HEK293 (cell line): ENCODE results near the gene KARS1.

Experiments used
- HIC1 ChIP-seq: fragments of 450-650 bp; formaldehyde crosslinking; IDR thresholded peaks from 2 replicates; pipeline ENCODE4 v1.5.1; 2016; ENCODE audit warnings: missing biosample characterization, missing genetic modification characterization
- IKZF3 ChIP-seq: fragments of 450-650 bp; IDR thresholded peaks from 2 replicates; pipeline ENCODE4 v1.5.0; 2018; ENCODE audit warnings: missing biosample characterization, mild to moderate bottlenecking, missing genetic modification characterization, moderate library complexity
- KLF16 ChIP-seq: fragments of 450-650 bp; formaldehyde crosslinking; IDR thresholded peaks from 2 replicates; pipeline ENCODE4 v1.5.1; 2017; ENCODE audit warnings: missing biosample characterization, missing genetic modification characterization
- KLF17 ChIP-seq: fragments of 450-650 bp; formaldehyde crosslinking; IDR thresholded peaks from 2 replicates; pipeline ENCODE4 v1.5.1; 2016; ENCODE audit warnings: missing biosample characterization, missing genetic modification characterization
- SCRT2 ChIP-seq: fragments of 450-650 bp; formaldehyde crosslinking; IDR thresholded peaks from 2 replicates; pipeline ENCODE4 v1.5.1; 2016; ENCODE audit warnings: missing biosample characterization, missing genetic modification characterization
- SETDB1 ChIP-seq: IDR thresholded peaks from one replicate; pipeline ENCODE4 v1.6.1; 2017; ENCODE audit warnings: mild to moderate bottlenecking, low read length, moderate library complexity, mixed read lengths; ENCODE audit not compliant: insufficient read length
- WT1 ChIP-seq: fragments of 450-650 bp; formaldehyde crosslinking; IDR thresholded peaks from 2 replicates; pipeline ENCODE4 v1.5.1; 2016; ENCODE audit warnings: missing biosample characterization, missing genetic modification characterization
- ZBTB44 ChIP-seq: fragments of 450-650 bp; IDR thresholded peaks from 2 replicates; pipeline ENCODE4 v1.5.1; 2018; ENCODE audit warnings: missing biosample characterization, mild to moderate bottlenecking, missing genetic modification characterization
- ZBTB48 ChIP-seq: fragments of 450-650 bp; formaldehyde crosslinking; IDR thresholded peaks from 2 replicates; pipeline ENCODE4 v1.5.1; 2016; ENCODE audit warnings: missing biosample characterization, missing genetic modification characterization
- ZBTB8A ChIP-seq: fragments of 450-650 bp; formaldehyde crosslinking; IDR thresholded peaks from 2 replicates; pipeline ENCODE4 v1.5.1; 2016; ENCODE audit warnings: missing biosample characterization, missing genetic modification characterization
- ZFP37 ChIP-seq: fragments of 450-650 bp; formaldehyde crosslinking; IDR thresholded peaks from 2 replicates; pipeline ENCODE4 v1.5.1; 2016; ENCODE audit warnings: missing biosample characterization, missing genetic modification characterization
- ZNF114 ChIP-seq: fragments of 450-650 bp; formaldehyde crosslinking; IDR thresholded peaks from 2 replicates; pipeline ENCODE4 v1.5.0; 2017; ENCODE audit warnings: missing biosample characterization, missing genetic modification characterization
- ZNF133 ChIP-seq: fragments of 450-650 bp; formaldehyde crosslinking; IDR thresholded peaks from 2 replicates; pipeline ENCODE4 v1.5.1; 2016; ENCODE audit warnings: missing biosample characterization, missing genetic modification characterization
- ZNF140 ChIP-seq: fragments of 450-650 bp; formaldehyde crosslinking; IDR thresholded peaks from 2 replicates; pipeline ENCODE4 v1.5.1; 2016; ENCODE audit warnings: missing biosample characterization, missing genetic modification characterization
- ZNF157 ChIP-seq: fragments of 450-650 bp; formaldehyde crosslinking; IDR thresholded peaks from 2 replicates; pipeline ENCODE4 v1.5.1; 2016; ENCODE audit warnings: missing biosample characterization, missing genetic modification characterization
- ZNF19 ChIP-seq: fragments of 450-650 bp; formaldehyde crosslinking; IDR thresholded peaks from 2 replicates; pipeline ENCODE4; 2016; ENCODE audit warnings: missing biosample characterization, missing genetic modification characterization, low read depth
- ZNF202 ChIP-seq: fragments of 450-650 bp; formaldehyde crosslinking; IDR thresholded peaks from 2 replicates; pipeline ENCODE4 v1.5.1; 2016; ENCODE audit warnings: missing biosample characterization, missing genetic modification characterization, borderline replicate concordance
- ZNF311 ChIP-seq: fragments of 450-650 bp; formaldehyde crosslinking; IDR thresholded peaks from 2 replicates; pipeline ENCODE4 v1.5.1; 2017; ENCODE audit warnings: missing biosample characterization, missing genetic modification characterization, borderline replicate concordance
- ZNF416 ChIP-seq: fragments of 450-650 bp; formaldehyde crosslinking; IDR thresholded peaks from 2 replicates; pipeline ENCODE4 v1.5.1; 2016; ENCODE audit warnings: missing biosample characterization, missing genetic modification characterization
- ZNF518A ChIP-seq: fragments of 450-650 bp; formaldehyde crosslinking; conservative IDR thresholded peaks from 2 replicates; pipeline ENCODE4 v1.5.1; 2016; ENCODE audit warnings: low read depth, missing biosample characterization, missing genetic modification characterization
- ZNF560 ChIP-seq: fragments of 450-650 bp; formaldehyde crosslinking; IDR thresholded peaks from 2 replicates; pipeline ENCODE4 v1.5.1; 2017; ENCODE audit warnings: missing biosample characterization, missing genetic modification characterization, borderline replicate concordance
- ZNF639 ChIP-seq: fragments of 450-650 bp; formaldehyde crosslinking; IDR thresholded peaks from 2 replicates; pipeline ENCODE4 v1.5.1; 2016; ENCODE audit warnings: missing biosample characterization, missing genetic modification characterization
- ZNF76 ChIP-seq: fragments of 450-650 bp; formaldehyde crosslinking; IDR thresholded peaks from 2 replicates; pipeline ENCODE4; 2016; ENCODE audit warnings: low read depth, missing biosample characterization, missing genetic modification characterization, borderline replicate concordance
- ZNF837 ChIP-seq: fragments of 450-650 bp; formaldehyde crosslinking; IDR thresholded peaks from 2 replicates; pipeline ENCODE4 v1.5.1; 2016; ENCODE audit warnings: missing biosample characterization, missing genetic modification characterization
- ZSCAN16 ChIP-seq: fragments of 450-650 bp; formaldehyde crosslinking; IDR thresholded peaks from 2 replicates; pipeline ENCODE4 v1.5.1; 2016; ENCODE audit warnings: missing biosample characterization, missing genetic modification characterization
- ZSCAN18 ChIP-seq: fragments of 450-650 bp; formaldehyde crosslinking; IDR thresholded peaks from 2 replicates; pipeline ENCODE4 v1.5.1; 2016; ENCODE audit warnings: missing biosample characterization, missing genetic modification characterization

KARS1 gene

GRCh38 chr16:75622761-75623605 lies 24.5 kb downstream of the KARS1 start, which contains the start of gene ADAT1 (continued):
- TF ChIP-seq SCRT2 (tag by site-specific recombination) (no peak), SETDB1 (no peak), ZSCAN16 (no peak), ZNF560 (tag by site-specific recombination) (no peak), ZNF639 (tag by site-specific recombination) (no peak), ZNF837 (tag by site-specific recombination) (no peak), HIC1 (tag by site-specific recombination) (no peak), ZFP37 (tag by site-specific recombination) (no peak), ZBTB8A (tag by site-specific recombination) (peak; percentile 56), ZNF518A (peak; percentile 65), ZBTB48 (tag by site-specific recombination) (no peak), WT1 (tag by site-specific recombination) (peak; percentile 12; the same call in 1 of the 2 replicates), ZNF416 (tag by site-specific recombination) (no peak), ZNF133 (no peak), ZNF19 (tag by site-specific recombination) (no peak), ZNF140 (tag by site-specific recombination) (no peak), ZNF157 (tag by site-specific recombination) (no peak), IKZF3 (tag by site-specific recombination) (no peak), ZBTB44 (tag by site-specific recombination) (no peak), ZNF202 (tag by site-specific recombination) (no peak), ZNF311 (no peak), ZSCAN18 (tag by site-specific recombination) (no peak), KLF16 (peak; percentile 69), ZNF114 (tag by site-specific recombination) (no peak), KLF17 (tag by site-specific recombination) (no peak), ZNF76 (tag by site-specific recombination) (peak; percentile 94)
